ENCODE data around the gene CLDN24.
"Not testable (repeated sequence)": the region's sequence is repeated elsewhere in the genome, so short reads cannot be mapped to it uniquely, and the experiment has no call there.

CLDN24 gene

GRCh38 chr4:183329954-183330742 lies 7.9 kb upstream of the CLDN24 start:
- TF ChIP-seq, protein P1, sequence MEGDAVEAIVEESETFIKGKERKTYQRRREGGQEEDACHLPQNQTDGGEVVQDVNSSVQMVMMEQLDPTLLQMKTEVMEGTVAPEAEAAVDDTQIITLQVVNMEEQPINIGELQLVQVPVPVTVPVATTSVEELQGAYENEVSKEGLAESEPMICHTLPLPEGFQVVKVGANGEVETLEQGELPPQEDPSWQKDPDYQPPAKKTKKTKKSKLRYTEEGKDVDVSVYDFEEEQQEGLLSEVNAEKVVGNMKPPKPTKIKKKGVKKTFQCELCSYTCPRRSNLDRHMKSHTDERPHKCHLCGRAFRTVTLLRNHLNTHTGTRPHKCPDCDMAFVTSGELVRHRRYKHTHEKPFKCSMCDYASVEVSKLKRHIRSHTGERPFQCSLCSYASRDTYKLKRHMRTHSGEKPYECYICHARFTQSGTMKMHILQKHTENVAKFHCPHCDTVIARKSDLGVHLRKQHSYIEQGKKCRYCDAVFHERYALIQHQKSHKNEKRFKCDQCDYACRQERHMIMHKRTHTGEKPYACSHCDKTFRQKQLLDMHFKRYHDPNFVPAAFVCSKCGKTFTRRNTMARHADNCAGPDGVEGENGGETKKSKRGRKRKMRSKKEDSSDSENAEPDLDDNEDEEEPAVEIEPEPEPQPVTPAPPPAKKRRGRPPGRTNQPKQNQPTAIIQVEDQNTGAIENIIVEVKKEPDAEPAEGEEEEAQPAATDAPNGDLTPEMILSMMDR (IDR thresholded peaks at IDR 0.05; ENCODE audit: low read depth, low read length, missing control alignments), result no peak
- H3K4me3 ChIP-seq (ENCODE audit: low read depth, low read length), result no peak overlapping the region
- DNase-seq (ENCODE audit: low read depth), result no peak

- DNase-seq (ENCODE audit: low read depth), result no peak
- no peak overlapping the region for H3K4me3 ChIP-seq (ENCODE audit: low read depth, low read length)
- TF ChIP-seq, protein P1 (IDR thresholded peaks at IDR 0.05; ENCODE audit: low read depth, low read length, missing control alignments), result no peak
Observed at GRCh38 chr4:183329244-183329643, 7.0 kb upstream of the CLDN24 start.

DNA sequence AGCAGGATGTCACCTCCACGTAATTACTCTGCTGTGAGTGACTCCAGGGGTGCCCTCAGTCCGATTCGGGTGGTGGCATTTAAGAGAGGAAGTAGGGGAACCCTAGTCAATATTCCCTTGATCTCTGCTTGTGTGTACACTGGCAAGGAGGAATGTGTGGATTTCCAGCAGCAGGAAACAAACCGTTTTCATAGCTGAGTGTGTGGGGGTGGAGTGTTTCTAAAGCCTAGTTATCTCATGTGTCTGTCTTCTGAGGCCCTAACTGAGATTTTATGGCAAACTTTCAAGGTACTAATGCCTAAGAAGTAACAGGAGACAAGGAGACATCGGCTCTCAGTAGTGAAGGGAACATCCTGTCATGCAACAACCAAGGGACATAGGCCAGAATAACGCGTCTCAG lies 6.6 kb upstream of the CLDN24 start:
- no peak for DNase-seq (ENCODE audit: low read depth)
- H3K4me3 ChIP-seq (ENCODE audit: low read depth, low read length), result no peak overlapping the region
- TF ChIP-seq, protein P1 (IDR thresholded peaks at IDR 0.05; ENCODE audit: low read depth, low read length, missing control alignments), result no peak

- H3K4me3 ChIP-seq (ENCODE audit: low read depth, low read length), result no peak overlapping the region
- no peak for DNase-seq (ENCODE audit: low read depth)
- TF ChIP-seq, protein P1 (IDR thresholded peaks at IDR 0.05; ENCODE audit: low read depth, low read length, missing control alignments), result no peak
Observed at GRCh38 chr4:183327827-183328226, 5.6 kb upstream of the CLDN24 start.

DNA sequence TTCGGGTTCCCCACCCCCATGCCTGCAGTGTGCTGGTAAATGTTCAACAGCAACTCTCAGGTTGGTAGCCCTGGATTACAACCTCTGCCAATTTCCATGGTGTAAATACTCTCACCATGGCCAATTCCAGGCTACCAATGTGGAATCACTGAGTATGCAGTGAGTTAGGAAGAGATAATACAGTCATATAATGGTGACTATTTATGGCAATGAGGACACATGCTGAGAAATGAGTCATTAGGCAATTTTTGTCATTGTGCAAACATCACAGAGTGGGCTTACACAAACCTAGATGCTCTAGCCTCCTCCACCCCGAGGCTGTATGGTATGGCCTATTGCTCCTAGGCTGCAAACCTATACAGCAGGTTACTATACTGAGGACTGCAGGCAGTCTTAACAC lies 4.6 kb upstream of the CLDN24 start:
- no peak for DNase-seq (ENCODE audit: low read depth)
- TF ChIP-seq, protein P1 (IDR thresholded peaks at IDR 0.05; ENCODE audit: low read depth, low read length, missing control alignments), result no peak
- H3K4me3 ChIP-seq (ENCODE audit: low read depth, low read length), result no peak overlapping the region

GRCh38 chr4:183326387-183326786 lies 4.2 kb upstream of the CLDN24 start:
- DNase-seq (ENCODE audit: low read depth); H3K4me3 ChIP-seq (ENCODE audit: low read depth, low read length): not testable (repeated sequence)

GRCh38 chr4:183324619-183325018 lies 2.4 kb upstream of the CLDN24 start:
- no peak for DNase-seq (ENCODE audit: low read depth)
- H3K4me3 ChIP-seq (ENCODE audit: low read depth, low read length), result no peak overlapping the region
- TF ChIP-seq, protein P1 (IDR thresholded peaks at IDR 0.05; ENCODE audit: low read depth, low read length, missing control alignments), result no peak

GRCh38 chr4:183324056-183324455 lies 1.8 kb upstream of the CLDN24 start:
- not testable (repeated sequence) for H3K4me3 ChIP-seq (ENCODE audit: low read depth, low read length); DNase-seq (ENCODE audit: low read depth)
